OCI-LY1 (cell line): ENCODE data around the gene GRAMD1A.

Source experiments
- H2AFZ ChIP-seq: fragments of 200-600 bp; sonication (generic), shearing (Covaris generic); 2 replicates; pipeline ENCODE4 v1.6.0; 2014; ENCODE audit warnings: antibody characterized with exemption, mild to moderate bottlenecking, low read length
- H3F3A ChIP-seq: fragments of 200-600 bp; sonication (generic), shearing (Covaris generic); 2 replicates; pipeline ENCODE4 v1.6.0; 2014; ENCODE audit warnings: mild to moderate bottlenecking, antibody characterized with exemption, low read length, moderate library complexity; ENCODE audit not compliant: insufficient read depth
- H3K27ac ChIP-seq: fragments of 200-600 bp; sonication (generic); 2 replicates; pipeline ENCODE4 v1.5.1; 2014; ENCODE audit warnings: low read length, mixed run types, mild to moderate bottlenecking, low read depth; ENCODE audit not compliant: poor library complexity, severe bottlenecking
- H3K27me3 ChIP-seq: fragments of 200-600 bp; sonication (generic); 2 replicates; pipeline ENCODE4 v1.6.0; 2014; ENCODE audit warnings: antibody characterized with exemption, mild to moderate bottlenecking, low read length, moderate library complexity; ENCODE audit not compliant: insufficient read depth
- H3K36me3 ChIP-seq: fragments of 200-600 bp; sonication (generic); 2 replicates; pipeline ENCODE4 v1.6.1; 2014; ENCODE audit warnings: mild to moderate bottlenecking, antibody characterized with exemption, low read length, moderate library complexity, mixed read lengths; ENCODE audit not compliant: insufficient read depth
- H3K4me1 ChIP-seq: fragments of 200-600 bp; sonication (generic); 2 replicates; pipeline ENCODE4 v1.5.1; 2014; ENCODE audit warnings: mild to moderate bottlenecking, low read length, moderate library complexity; ENCODE audit not compliant: insufficient read depth, severe bottlenecking
- H3K4me2 ChIP-seq: fragments of 200-600 bp; sonication (generic), shearing (Covaris generic); 2 replicates; pipeline ENCODE4 v1.6.1; 2014; ENCODE audit warnings: low read length
- H3K4me3 ChIP-seq: fragments of 200-600 bp; sonication (generic); 2 replicates; pipeline ENCODE4 v1.5.1; 2014; ENCODE audit warnings: low read length, low read depth, mild to moderate bottlenecking, mixed read lengths; ENCODE audit not compliant: poor library complexity, severe bottlenecking
- H3K79me2 ChIP-seq: fragments of 200-600 bp; shearing (Covaris generic); 2 replicates; pipeline ENCODE4 v1.6.1; 2016; ENCODE audit warnings: mixed run types, low read length, mixed read lengths; ENCODE audit not compliant: insufficient read depth
- H3K9ac ChIP-seq: fragments of 200-600 bp; sonication (generic), shearing (Covaris generic); 2 replicates; pipeline ENCODE4 v1.6.1; 2014; ENCODE audit warnings: mild to moderate bottlenecking, low read length, mixed read lengths
- H3K9me2 ChIP-seq: fragments of 200-600 bp; sonication (generic), shearing (Covaris generic); 2 replicates; pipeline ENCODE4 v1.6.1; 2014; ENCODE audit warnings: low read depth, mild to moderate bottlenecking, low read length, mixed read lengths
- H3K9me3 ChIP-seq: fragments of 200-600 bp; shearing (Covaris generic); 2 replicates; pipeline ENCODE4 v1.6.1; 2014; ENCODE audit warnings: low read length, mixed read lengths
- H4K20me1 ChIP-seq: fragments of 200-600 bp; sonication (generic), shearing (Covaris generic); 2 replicates; pipeline ENCODE4 v1.6.0; 2016; ENCODE audit warnings: mild to moderate bottlenecking, low read length; ENCODE audit not compliant: insufficient read depth
- CTCF ChIP-seq: fragments of 200-600 bp; sonication (generic), shearing (Covaris generic); IDR thresholded peaks from 2 replicates; pipeline ENCODE4 v1.5.1; 2017; ENCODE audit warnings: mild to moderate bottlenecking, antibody characterized with exemption, low read length, moderate library complexity, mixed read lengths
- EZH2 ChIP-seq: fragments of 200-600 bp; sonication (generic), shearing (Covaris generic); IDR thresholded peaks from 2 replicates; pipeline ENCODE4 v1.8.0; 2017; ENCODE audit warnings: borderline replicate concordance, mixed run types, mild to moderate bottlenecking, antibody characterized with exemption, low read length, moderate library complexity, mixed read lengths

GRAMD1A gene

GRCh38 chr19:34961775-34962686 lies 38.1 kb upstream of the GRAMD1A start:
- H3K27ac ChIP-seq = peak overlapping the region; percentile 57
- H2AFZ ChIP-seq = no peak overlapping the region
- peak overlapping the region; percentile 72; the same call in 1 of the 2 replicates for H3K9ac ChIP-seq
- H3K79me2 ChIP-seq = no peaks in the 10 kb centered on the region
- H3K36me3 ChIP-seq = peaks cover 43% of the 10 kb centered on the region
- H3K4me3 ChIP-seq = peak overlapping the region; percentile 80
- no peaks in the 10 kb centered on the region for H3K9me2 ChIP-seq
- no peaks in the 10 kb centered on the region for H3F3A ChIP-seq
- H3K4me1 ChIP-seq = peaks cover 17% of the 10 kb centered on the region
- no peaks in the 10 kb centered on the region for H4K20me1 ChIP-seq
- no peak for TF ChIP-seq CTCF
- TF ChIP-seq EZH2 = no peak
- peaks cover 32% of the 10 kb centered on the region for H3K9me3 ChIP-seq
- no peaks in the 10 kb centered on the region; the same call in 1 of the 2 replicates for H3K27me3 ChIP-seq
- peak overlapping the region; percentile 90 for H3K4me2 ChIP-seq

GRCh38 chr19:34962687-34963572 lies 37.2 kb upstream of the GRAMD1A start:
- Histone ChIP-seq H3K27ac (peak overlapping the region; percentile 57), H4K20me1 (no peaks in the 10 kb centered on the region), H3K27me3 (peaks cover 5% of the 10 kb centered on the region; the same call in 1 of the 2 replicates), H3K9ac (peak overlapping the region; percentile 72), H3K9me2 (no peaks in the 10 kb centered on the region), H2AFZ (no peak overlapping the region), H3K4me2 (peak overlapping the region; percentile 90), H3K4me1 (peaks cover 17% of the 10 kb centered on the region), H3K79me2 (no peaks in the 10 kb centered on the region), H3F3A (no peaks in the 10 kb centered on the region), H3K36me3 (peaks cover 34% of the 10 kb centered on the region), H3K9me3 (peaks cover 28% of the 10 kb centered on the region), H3K4me3 (peak overlapping the region; percentile 80)
- TF ChIP-seq CTCF (no peak), EZH2 (no peak)

- no peak within 1 kb of the TSS for H3K27ac ChIP-seq
- H4K20me1 ChIP-seq = no peaks in the 10 kb centered on the region
- H3K4me2 ChIP-seq = peak within 1 kb of the TSS; percentile 90
- no peaks in the 10 kb centered on the region for H3K79me2 ChIP-seq
- TF ChIP-seq EZH2 = no peak
- TF ChIP-seq CTCF = no peak
- peaks cover 11% of the 10 kb centered on the region; the same call in 1 of the 2 replicates for H3K27me3 ChIP-seq
- no peaks in the 10 kb centered on the region for H3F3A ChIP-seq
- peaks cover 25% of the 10 kb centered on the region for H3K36me3 ChIP-seq
- H2AFZ ChIP-seq = no peak within 1 kb of the TSS
- no peaks in the 10 kb centered on the region for H3K9me2 ChIP-seq
- peak within 1 kb of the TSS; percentile 80 for H3K4me3 ChIP-seq
- peaks cover 22% of the 10 kb centered on the region for H3K9me3 ChIP-seq
- peaks cover 17% of the 10 kb centered on the region for H3K4me1 ChIP-seq
- H3K9ac ChIP-seq = peak within 1 kb of the TSS; percentile 72
Observed at GRCh38 chr19:34963573-34964406, 36.3 kb upstream of the GRAMD1A start, which contains the start of gene ZNF792. Gene ZNF792 (minus strand): TSS chr19:34964229. CDS start chr19:34963662, 567 bp downstream.
